ENCODE data around the gene GNA12.
A peak's percentile ranks its signal among the peaks of the same experiment; 100 is the strongest.

Gene GNA12

GRCh38 chr7:2838451-2838850, 5.7 kb downstream of the GNA12 start:
- DNase-seq (ENCODE audit: low read depth, low spot score), result no peak

GRCh38 chr7:2837496-2837895, 6.6 kb downstream of the GNA12 start:
- no peak for DNase-seq (ENCODE audit: low read depth, low spot score)

- no peak for DNase-seq (ENCODE audit: low read depth, low spot score)
These were observed 9.2 kb downstream of the GNA12 start for GRCh38 chr7:2834748-2835441.

- DNase-seq (ENCODE audit: low read depth, low spot score), result no peak
These were observed 10.8 kb downstream of the GNA12 start for GRCh38 chr7:2833083-2833910.

GRCh38 chr7:2832461-2832860, 11.6 kb downstream of the GNA12 start:
- DNase-seq (ENCODE audit: low read depth, low spot score), result no peak

GRCh38 chr7:2830609-2831376, 13.3 kb downstream of the GNA12 start:
- DNase-seq (ENCODE audit: low read depth, low spot score), result no peak

GRCh38 chr7:2829040-2829439, 15.1 kb downstream of the GNA12 start:
- DNase-seq (ENCODE audit: low read depth, low spot score), result no peak

GRCh38 chr7:2826771-2827170, 17.3 kb downstream of the GNA12 start:
- no peak for DNase-seq (ENCODE audit: low read depth, low spot score)

- no peak for DNase-seq (ENCODE audit: low read depth, low spot score)
These were observed 18.4 kb downstream of the GNA12 start for GRCh38 chr7:2825559-2826227.

GRCh38 chr7:2824678-2825461, 19.2 kb downstream of the GNA12 start:
- no peak for DNase-seq (ENCODE audit: low read depth, low spot score)

- no peak for DNase-seq (ENCODE audit: low read depth, low spot score)
These were observed 20.0 kb downstream of the GNA12 start for GRCh38 chr7:2824026-2824677.

GRCh38 chr7:2823130-2823529, 21.0 kb downstream of the GNA12 start:
- no peak for DNase-seq (ENCODE audit: low read depth, low spot score)

GRCh38 chr7:2821842-2822507, 22.1 kb downstream of the GNA12 start:
- no peak for DNase-seq (ENCODE audit: low read depth, low spot score)

- DNase-seq (ENCODE audit: low read depth, low spot score), result no peak
These were observed 22.8 kb downstream of the GNA12 start for GRCh38 chr7:2821161-2821841.

- DNase-seq (ENCODE audit: low read depth, low spot score), result peak; percentile 67
These were observed 23.6 kb downstream of the GNA12 start for GRCh38 chr7:2820508-2820934.

GRCh38 chr7:2819954-2820397, 24.1 kb downstream of the GNA12 start:
- DNase-seq (ENCODE audit: low read depth, low spot score), result no peak

GRCh38 chr7:2819161-2819953, 24.8 kb downstream of the GNA12 start:
- DNase-seq (ENCODE audit: low read depth, low spot score), result no peak

GRCh38 chr7:2818653-2819052, 25.5 kb downstream of the GNA12 start:
- DNase-seq (ENCODE audit: low read depth, low spot score), result no peak
